Thyroid gland (tissue), 4 donors: ENCODE data around the gene SPC25. TPM values are rescaled to one million over a fixed set of nuclear protein-coding genes. Genes with fewer than 3 reads are reported as not detected.

Source experiments
- DNase-seq, 2 donors: peaks; one replicate each; pipeline ENCODE4 v3.0.0-alpha.2; 2019
- H3K27ac ChIP-seq, 3 donors: fragments of 200-600 bp; sonication (generic); 1 replicate in 2 of 3; 2 replicates in 1 of 3; pipeline ENCODE4 v1.5.1; 2016 to 2019; ENCODE audit warnings: mild to moderate bottlenecking in 1 of 3, moderate library complexity in 1 of 3
- H3K27me3 ChIP-seq: fragments of 200-600 bp; sonication (generic); one replicate; pipeline ENCODE4 v1.5.1; 2019
- H3K36me3 ChIP-seq, 2 donors: fragments of 200-600 bp; sonication (generic); one replicate each; pipeline ENCODE4 v1.5.1; 2016 to 2019
- H3K4me1 ChIP-seq, 2 donors: fragments of 200-600 bp; sonication (generic); one replicate each; pipeline ENCODE4 v1.5.1; 2017 to 2019
- H3K4me3 ChIP-seq, 3 donors: fragments of 200-600 bp; sonication (generic); replicated peaks in 1 of 3; 1 replicate in 2 of 3; 2 replicates in 1 of 3; pipeline ENCODE4 v1.5.1; 2016; ENCODE audit warnings: mild to moderate bottlenecking in 1 of 3
- H3K9me3 ChIP-seq: fragments of 200-600 bp; sonication (generic); one replicate; pipeline ENCODE4 v1.5.1; 2017
- POLR2A ChIP-seq, 2 donors: fragments of 450-650 bp; IDR thresholded peaks; one replicate each; pipeline ENCODE4 v1.6.1; 2017; ENCODE audit warnings: antibody characterized with exemption in 2 of 2, mild to moderate bottlenecking in 2 of 2, moderate library complexity in 1 of 2
- WGBS, 2 donors: methylation state at CpG; one replicate each; pipeline ENCODE4 v1.1.5; 2017; 5-methylcytosine and 5-hydroxymethylcytosine counted together
- intact Hi-C: fragments of 100-400 bp; cut with DNase I; formaldehyde crosslinking; loops from one replicate; pipeline ENCODE4 v1.15.1; 2023
- total RNA-seq, 4 donors: library from RNA; depleted of rRNA; stranded (reverse); fragments of >200 nt; gene quantifications; one replicate each; pipeline ENCODE4 v1.2.3, GENCODE V29; 2016
- TF ChIP-seq, protein P1 (sequence below), 6 experiments: fragments of 200-600 bp in 3 of 6; fragments of 450-650 bp in 3 of 6; sonication (generic) in 3 of 6; IDR thresholded peaks; one replicate each; pipeline ENCODE4 v1.5.1; 2016 to 2019; ENCODE audit warnings: antibody characterized with exemption in 6 of 6, mild to moderate bottlenecking in 2 of 6, inconsistent platforms in 1 of 6, moderate library complexity in 1 of 6

SPC25 gene
- total RNA-seq, 4 donors from 2014 or later = 6.7 TPM; not detected in 3

DNA sequence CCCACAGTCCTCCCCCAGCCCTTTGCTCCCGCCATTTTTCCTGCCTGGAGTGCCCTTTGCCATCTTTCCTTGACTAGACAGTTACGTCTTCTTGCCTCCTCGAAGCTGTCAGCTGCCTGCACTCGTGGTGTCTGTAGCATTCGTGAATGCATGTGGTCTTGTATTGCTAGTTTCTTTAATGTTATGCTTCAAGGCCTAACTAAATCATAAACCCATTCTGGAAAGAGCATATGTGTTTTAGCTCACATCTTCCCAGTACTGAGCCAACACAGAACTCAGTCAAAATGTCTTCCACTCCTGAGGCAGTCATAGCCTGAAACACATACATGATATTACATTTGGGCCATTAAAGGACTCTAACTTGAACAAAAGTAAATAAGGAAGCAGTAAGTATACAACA is 35.6 kb downstream of the SPC25 start:
- H3K36me3 ChIP-seq = no peaks in the 10 kb centered on the region
- WGBS, 2 donors = 96 to 98% methylated on average over 5 of the region's 5 CpGs

DNA sequence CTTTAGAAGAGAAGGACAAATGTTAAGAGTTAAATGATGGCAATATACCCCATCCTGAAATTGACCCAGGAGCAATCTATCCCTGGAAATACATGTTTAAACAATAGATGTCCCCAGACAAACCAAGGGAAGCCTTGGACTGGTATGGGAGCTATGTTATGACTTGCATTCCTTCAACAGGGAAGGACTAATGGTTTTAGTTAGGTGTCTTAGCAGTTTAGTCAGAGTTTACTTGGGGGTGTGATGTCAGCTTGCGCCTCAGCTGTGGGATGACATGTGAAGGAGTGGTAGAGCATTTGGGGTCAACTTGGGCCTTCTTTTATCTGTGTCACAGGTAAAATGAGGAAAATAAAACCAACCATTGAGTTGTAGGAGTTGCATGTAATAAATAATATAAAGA is 36.8 kb downstream of the SPC25 start:
- DNase-seq = no peak
- intact Hi-C loops = no loop called here
- Histone ChIP-seq H3K36me3 (no peaks in the 10 kb centered on the region), H3K4me3 (no peak overlapping the region), H3K27me3 (no peaks in the 10 kb centered on the region), H3K9me3 (no peaks in the 10 kb centered on the region), H3K4me1 (peaks cover 31 to 37% of the 10 kb centered on the region in 2 donors), H3K27ac (no peak overlapping the region)
- WGBS, 2 donors = 95 to 100% methylated on average over 1 of the region's 1 CpG
- no peak for TF ChIP-seq POLR2A (IDR thresholded peaks at IDR 0.05)
- TF ChIP-seq, protein P1, sequence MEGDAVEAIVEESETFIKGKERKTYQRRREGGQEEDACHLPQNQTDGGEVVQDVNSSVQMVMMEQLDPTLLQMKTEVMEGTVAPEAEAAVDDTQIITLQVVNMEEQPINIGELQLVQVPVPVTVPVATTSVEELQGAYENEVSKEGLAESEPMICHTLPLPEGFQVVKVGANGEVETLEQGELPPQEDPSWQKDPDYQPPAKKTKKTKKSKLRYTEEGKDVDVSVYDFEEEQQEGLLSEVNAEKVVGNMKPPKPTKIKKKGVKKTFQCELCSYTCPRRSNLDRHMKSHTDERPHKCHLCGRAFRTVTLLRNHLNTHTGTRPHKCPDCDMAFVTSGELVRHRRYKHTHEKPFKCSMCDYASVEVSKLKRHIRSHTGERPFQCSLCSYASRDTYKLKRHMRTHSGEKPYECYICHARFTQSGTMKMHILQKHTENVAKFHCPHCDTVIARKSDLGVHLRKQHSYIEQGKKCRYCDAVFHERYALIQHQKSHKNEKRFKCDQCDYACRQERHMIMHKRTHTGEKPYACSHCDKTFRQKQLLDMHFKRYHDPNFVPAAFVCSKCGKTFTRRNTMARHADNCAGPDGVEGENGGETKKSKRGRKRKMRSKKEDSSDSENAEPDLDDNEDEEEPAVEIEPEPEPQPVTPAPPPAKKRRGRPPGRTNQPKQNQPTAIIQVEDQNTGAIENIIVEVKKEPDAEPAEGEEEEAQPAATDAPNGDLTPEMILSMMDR (IDR thresholded peaks at IDR 0.05) = no peak

More for the DNA sequence above, 35.6 kb downstream of the SPC25 start:
- Histone ChIP-seq H3K27ac (peak overlapping the region in 2 of 3 donors; percentile 98 to 100), H3K4me1 (peaks cover 36 to 39% of the 10 kb centered on the region in 2 donors), H3K9me3 (no peaks in the 10 kb centered on the region), H3K4me3 (no peak overlapping the region), H3K27me3 (no peaks in the 10 kb centered on the region)
- DNase-seq = no peak
- intact Hi-C loops = no loop called here
- TF ChIP-seq POLR2A (IDR thresholded peaks at IDR 0.05) = no peak
- TF ChIP-seq, protein P1 (IDR thresholded peaks at IDR 0.05) = no peak

DNA sequence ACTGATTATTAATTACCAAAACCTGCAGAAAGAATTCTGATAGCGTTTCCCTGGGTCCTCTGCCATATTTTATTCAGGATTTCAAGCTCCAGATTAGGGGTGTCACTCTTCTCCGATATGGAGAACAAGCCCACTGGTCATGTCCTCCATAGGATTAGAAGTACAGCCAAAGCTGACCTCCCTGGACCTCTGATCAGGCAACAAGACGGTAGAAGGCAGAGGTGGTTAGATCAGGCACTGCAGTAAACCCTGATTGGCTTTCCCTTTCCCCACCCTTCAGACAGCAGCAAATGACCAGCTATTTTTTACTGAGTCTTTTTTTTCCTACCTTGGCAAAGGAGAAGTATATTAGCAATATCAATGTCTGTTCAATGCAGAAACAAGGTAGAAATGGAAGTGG is 37.7 kb downstream of the SPC25 start:
- TF ChIP-seq POLR2A (IDR thresholded peaks at IDR 0.05) = no peak
- TF ChIP-seq, protein P1 (IDR thresholded peaks at IDR 0.05) = no peak
- peak overlapping the region in 1 of 3 donors; percentile 71 for H3K27ac ChIP-seq
- no peaks in the 10 kb centered on the region for H3K27me3 ChIP-seq
- intact Hi-C loops = no loop called here
- peaks cover 21 to 28% of the 10 kb centered on the region in 2 donors for H3K4me1 ChIP-seq
- no peaks in the 10 kb centered on the region for H3K36me3 ChIP-seq
- no peak for DNase-seq
- WGBS, 2 donors = 52 to 68% methylated on average over 3 of the region's 3 CpGs
- no peaks in the 10 kb centered on the region for H3K9me3 ChIP-seq
- H3K4me3 ChIP-seq = no peak overlapping the region

DNA sequence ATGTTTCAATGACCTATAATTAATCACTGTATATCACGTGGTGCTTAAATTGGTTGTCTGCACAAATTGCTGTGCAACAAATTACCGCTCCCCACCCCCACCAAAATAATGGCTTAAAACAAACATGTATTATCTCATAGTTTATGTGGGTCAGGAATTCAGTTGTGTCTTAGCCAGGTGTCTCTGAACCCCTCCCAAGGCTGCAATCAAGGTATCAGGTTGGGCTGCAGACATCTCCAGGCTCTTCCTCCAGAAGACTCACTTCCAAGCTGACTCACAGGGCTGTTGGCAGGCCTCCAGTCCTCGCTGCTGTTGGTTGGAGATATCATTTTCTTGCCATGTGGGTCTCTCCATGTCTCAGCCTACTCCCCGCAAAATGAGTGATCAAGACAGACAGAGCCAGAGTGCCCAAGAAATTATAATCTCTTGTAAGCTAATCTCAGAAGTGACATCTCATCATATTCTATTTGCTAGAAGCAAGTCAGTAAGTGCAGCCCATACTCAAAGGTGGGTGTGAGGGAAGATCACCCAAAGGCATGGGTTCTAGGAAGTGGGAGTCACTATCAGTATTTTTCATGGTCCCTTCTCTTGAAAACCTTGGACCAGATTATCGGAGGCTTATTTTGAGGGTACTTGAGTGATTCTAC is 38.4 kb downstream of the SPC25 start:
- peaks cover 15 to 21% of the 10 kb centered on the region in 2 donors for H3K4me1 ChIP-seq
- TF ChIP-seq, protein P1 (IDR thresholded peaks at IDR 0.05) = no peak
- no peak for TF ChIP-seq POLR2A (IDR thresholded peaks at IDR 0.05)
- H3K36me3 ChIP-seq = no peaks in the 10 kb centered on the region
- 90% methylated on average over 5 of the region's 5 CpGs for WGBS, 2 donors
- H3K27ac ChIP-seq = peak overlapping the region in 1 of 3 donors; percentile 71
- no peaks in the 10 kb centered on the region for H3K27me3 ChIP-seq
- H3K4me3 ChIP-seq = no peak overlapping the region
- H3K9me3 ChIP-seq = no peaks in the 10 kb centered on the region
- DNase-seq = peak; percentile 42 to 52
- intact Hi-C loops = no loop called here

DNA sequence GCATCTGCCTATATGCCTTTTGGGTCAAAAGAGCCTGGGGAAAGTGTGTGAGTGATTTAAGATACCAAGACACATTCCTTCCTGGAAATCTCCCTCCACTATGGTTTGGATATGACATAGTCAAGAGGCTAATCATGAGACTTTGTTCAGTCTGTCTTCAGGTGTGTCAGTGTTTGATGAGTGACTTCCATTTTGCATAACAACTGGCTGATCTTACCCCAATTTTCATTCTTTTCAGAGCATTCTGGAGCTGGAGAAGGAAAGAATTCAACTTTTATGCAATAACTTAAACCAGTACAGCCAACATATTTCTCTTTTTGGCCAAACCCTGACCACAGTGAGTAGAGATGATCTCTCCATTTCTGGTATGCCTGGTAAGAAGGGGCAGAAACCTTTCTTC is 39.4 kb downstream of the SPC25 start:
- no peak for DNase-seq
- H3K9me3 ChIP-seq = no peaks in the 10 kb centered on the region
- TF ChIP-seq, protein P1 (IDR thresholded peaks at IDR 0.05) = no peak
- intact Hi-C loops = no loop called here
- no peak overlapping the region for H3K4me3 ChIP-seq
- no peaks in the 10 kb centered on the region for H3K36me3 ChIP-seq
- peaks cover 13 to 15% of the 10 kb centered on the region in 2 donors for H3K4me1 ChIP-seq
- H3K27me3 ChIP-seq = no peaks in the 10 kb centered on the region
- peak overlapping the region in 1 of 3 donors; percentile 71 for H3K27ac ChIP-seq
